AG10803 (cell line): ENCODE data around the gene ACOT9.

Experiments
- DNase-seq: peaks from one replicate; pipeline ENCODE4 v3.0.0; 2010; ENCODE audit warnings: low read depth
- H3K4me3 ChIP-seq: 2 replicates; pipeline ENCODE4 v1.5.1; 2011; ENCODE audit warnings: mild to moderate bottlenecking, low read length, control low read depth
- TF ChIP-seq, protein P1 (sequence below): conservative IDR thresholded peaks from 2 replicates; pipeline ENCODE4 v1.5.1; 2011; ENCODE audit warnings: mild to moderate bottlenecking, low read length, control low read depth, inconsistent platforms

ACOT9 gene

DNA sequence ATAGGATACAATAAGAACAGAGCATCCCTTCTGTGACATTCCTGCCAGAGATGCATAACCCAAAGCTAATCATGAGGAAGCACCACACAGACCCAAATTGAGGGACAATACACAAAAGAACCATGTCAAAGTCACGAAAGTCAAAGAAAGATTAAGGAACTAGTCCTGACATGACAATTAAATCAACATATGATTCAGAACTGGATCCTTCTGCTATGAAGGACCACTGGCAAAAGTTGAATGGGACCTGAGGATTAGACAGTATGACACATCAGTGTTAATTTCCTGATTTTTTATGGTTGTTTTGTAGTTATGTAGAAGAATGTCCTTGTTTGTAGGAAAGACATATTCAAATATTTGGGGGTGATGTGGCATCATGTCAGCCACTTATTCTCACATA, 13.9 kb downstream of the ACOT9 start:
- DNase-seq = no peak
- TF ChIP-seq, protein P1, sequence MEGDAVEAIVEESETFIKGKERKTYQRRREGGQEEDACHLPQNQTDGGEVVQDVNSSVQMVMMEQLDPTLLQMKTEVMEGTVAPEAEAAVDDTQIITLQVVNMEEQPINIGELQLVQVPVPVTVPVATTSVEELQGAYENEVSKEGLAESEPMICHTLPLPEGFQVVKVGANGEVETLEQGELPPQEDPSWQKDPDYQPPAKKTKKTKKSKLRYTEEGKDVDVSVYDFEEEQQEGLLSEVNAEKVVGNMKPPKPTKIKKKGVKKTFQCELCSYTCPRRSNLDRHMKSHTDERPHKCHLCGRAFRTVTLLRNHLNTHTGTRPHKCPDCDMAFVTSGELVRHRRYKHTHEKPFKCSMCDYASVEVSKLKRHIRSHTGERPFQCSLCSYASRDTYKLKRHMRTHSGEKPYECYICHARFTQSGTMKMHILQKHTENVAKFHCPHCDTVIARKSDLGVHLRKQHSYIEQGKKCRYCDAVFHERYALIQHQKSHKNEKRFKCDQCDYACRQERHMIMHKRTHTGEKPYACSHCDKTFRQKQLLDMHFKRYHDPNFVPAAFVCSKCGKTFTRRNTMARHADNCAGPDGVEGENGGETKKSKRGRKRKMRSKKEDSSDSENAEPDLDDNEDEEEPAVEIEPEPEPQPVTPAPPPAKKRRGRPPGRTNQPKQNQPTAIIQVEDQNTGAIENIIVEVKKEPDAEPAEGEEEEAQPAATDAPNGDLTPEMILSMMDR = no peak
- no peak overlapping the region for H3K4me3 ChIP-seq

DNA sequence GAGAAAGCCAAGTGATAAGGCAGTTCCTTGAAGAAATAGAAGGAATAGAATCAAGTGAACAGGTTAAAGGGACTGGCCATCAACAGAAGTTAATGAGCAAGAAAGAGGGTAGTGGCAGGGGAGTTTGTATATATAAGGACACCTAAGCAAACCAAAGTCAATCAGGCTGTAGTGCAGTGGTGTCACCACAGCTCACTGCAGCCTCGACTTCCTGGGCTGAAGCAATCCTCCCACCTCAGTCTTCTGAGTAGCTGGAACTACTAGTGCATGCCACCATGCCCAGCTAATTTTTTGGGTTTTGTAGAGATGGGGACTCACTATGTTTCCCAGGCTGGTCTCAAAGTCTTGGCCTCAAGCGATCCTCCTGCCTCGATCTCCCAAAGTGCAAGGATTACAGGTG, 15.9 kb downstream of the ACOT9 start:
- no peak for DNase-seq
- no peak overlapping the region for H3K4me3 ChIP-seq
- TF ChIP-seq, protein P1 = no peak

DNA sequence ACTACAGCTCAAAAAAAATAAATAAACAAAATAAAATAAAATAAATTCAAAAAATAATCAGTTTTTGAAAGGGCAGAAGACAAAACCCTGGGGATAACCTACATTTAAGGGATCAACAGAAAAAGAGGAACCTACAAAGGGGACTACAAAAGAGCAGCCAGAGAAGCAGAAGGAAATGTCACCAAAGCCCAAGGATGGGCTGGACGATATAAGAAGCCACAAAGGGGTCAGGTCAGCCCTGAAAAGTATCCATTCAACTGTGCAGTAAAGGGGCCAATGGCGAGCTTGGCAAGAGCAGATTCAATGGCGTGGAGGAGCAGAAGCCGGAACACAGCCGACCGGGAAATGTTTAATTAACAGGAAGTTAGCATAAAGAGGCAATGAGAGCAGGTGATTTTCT, 16.9 kb downstream of the ACOT9 start:
- DNase-seq = no peak
- TF ChIP-seq, protein P1 = no peak

DNA sequence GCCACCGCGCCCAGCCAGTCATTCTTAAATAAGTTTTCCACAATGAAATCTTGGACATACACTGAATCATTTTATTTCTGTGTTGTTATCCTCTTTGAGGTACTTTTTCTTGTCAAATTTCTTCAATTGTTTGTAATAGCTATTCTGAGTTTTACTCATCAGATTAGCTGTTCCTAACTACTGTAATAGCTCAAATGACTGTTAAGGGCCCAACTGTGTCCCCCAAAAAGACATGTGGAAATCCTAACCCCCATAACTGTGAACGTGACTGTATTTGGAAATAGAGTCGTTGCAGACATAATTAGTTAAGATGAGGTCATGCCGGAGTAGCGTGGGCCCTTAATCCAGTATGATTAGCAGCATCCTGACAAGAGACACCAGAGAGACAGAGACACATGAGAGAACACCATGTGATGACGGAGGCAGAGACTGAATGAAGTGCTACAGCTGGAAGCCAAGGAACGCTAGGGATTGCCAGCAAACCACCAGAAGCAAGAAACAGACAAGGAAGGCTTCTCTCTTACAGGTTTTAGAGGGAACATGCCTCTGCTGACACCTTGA, 22.9 kb downstream of the ACOT9 start:
- TF ChIP-seq, protein P1 = no peak
- DNase-seq = no peak
- no peak overlapping the region for H3K4me3 ChIP-seq

More for the DNA sequence above, 16.9 kb downstream of the ACOT9 start:
- H3K4me3 ChIP-seq = no peak overlapping the region

DNA sequence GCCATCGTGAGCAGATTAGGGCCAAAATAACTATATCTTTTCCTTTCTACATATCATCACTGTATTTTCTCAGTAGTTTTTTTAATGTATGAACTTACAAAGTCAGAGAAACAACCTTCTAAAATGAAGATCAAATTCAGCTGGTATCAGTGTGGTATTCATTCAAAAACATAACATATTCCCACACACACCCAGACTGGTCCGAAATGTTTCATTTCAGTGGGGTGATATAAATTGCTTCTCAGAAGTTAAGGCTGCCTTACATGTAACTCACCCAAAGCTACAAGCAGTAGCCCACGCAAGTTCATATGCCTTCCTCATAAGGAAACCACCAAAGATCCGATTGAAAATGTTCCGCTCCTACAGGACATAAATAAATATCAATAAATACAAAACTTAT, 37.8 kb downstream of the ACOT9 start:
- DNase-seq = no peak
- TF ChIP-seq, protein P1 = no peak
- H3K4me3 ChIP-seq = no peak overlapping the region

DNA sequence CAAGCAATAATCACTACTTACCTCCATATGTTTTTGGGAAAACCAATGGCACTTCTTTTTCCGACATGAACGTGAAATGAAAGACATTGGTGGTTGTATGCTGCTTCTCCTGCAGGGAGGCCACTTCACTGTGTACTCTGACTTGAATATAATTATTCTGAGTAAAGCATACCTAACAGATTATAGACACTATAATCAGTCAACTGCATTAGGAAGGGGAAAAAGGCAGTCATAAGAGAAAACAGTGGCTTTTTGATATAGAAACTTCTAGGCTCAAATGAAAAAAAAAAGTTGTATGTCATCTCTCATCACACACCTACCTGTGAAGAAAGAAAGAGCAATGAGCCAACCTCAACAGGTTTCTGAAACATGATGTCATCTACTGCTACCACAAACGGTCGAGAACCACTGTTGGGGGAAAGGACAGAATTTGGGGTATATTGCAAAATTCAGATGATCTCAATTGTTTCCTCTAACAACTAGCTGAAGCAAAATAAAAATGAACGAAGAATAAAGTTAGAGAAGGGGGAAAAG, 38.3 kb downstream of the ACOT9 start:
- TF ChIP-seq, protein P1 = no peak

DNA sequence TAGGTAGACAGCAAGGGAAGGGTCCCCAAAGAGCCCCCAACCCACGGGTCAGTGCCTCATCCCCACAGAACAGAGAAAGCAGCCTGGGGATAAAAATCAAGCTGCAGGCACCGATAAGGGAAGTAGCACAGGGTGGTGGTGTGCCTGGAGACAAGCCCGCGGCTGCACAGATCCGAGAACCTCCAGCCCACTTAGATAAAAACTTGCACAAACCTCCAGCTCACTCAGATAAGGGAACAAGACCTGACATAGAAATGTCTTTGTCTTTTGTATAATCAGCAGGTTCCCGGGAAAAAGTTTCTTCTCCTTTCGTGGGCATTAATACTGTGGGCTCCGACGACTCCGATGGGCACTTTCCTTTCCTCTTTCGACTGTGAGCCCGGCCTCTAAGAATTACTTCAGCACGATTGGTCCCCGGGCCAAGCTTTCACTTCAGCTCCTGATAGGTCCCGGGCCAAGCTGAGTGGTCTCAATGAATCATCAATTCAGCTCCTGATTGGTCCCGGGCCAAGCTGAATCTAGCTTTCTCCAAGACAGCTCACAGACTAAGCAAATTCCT, 43.4 kb downstream of the ACOT9 start:
- TF ChIP-seq, protein P1 = no peak
- no peak for DNase-seq
- H3K4me3 ChIP-seq = no peak overlapping the region

More for the DNA sequence above, 38.3 kb downstream of the ACOT9 start:
- H3K4me3 ChIP-seq = no peak overlapping the region
- DNase-seq = no peak
